Choroid plexus epithelial cell (primary cell): ENCODE results near the gene FAM72C.
A peak's percentile ranks its signal among the peaks of the same experiment; 100 is the strongest.
"Not testable (repeated sequence)": the region's sequence is repeated elsewhere in the genome, so short reads cannot be mapped to it uniquely, and the experiment has no call there.

Experiments
- DNase-seq: peaks from one replicate; pipeline ENCODE4 v3.0.0-alpha.2; 2010; ENCODE audit warnings: low read depth
- H3K4me3 ChIP-seq: 2 replicates; pipeline ENCODE4 v1.5.1; 2011; ENCODE audit warnings: low read depth, mild to moderate bottlenecking, control low read depth, low read length, moderate library complexity

Gene FAM72C

DNA sequence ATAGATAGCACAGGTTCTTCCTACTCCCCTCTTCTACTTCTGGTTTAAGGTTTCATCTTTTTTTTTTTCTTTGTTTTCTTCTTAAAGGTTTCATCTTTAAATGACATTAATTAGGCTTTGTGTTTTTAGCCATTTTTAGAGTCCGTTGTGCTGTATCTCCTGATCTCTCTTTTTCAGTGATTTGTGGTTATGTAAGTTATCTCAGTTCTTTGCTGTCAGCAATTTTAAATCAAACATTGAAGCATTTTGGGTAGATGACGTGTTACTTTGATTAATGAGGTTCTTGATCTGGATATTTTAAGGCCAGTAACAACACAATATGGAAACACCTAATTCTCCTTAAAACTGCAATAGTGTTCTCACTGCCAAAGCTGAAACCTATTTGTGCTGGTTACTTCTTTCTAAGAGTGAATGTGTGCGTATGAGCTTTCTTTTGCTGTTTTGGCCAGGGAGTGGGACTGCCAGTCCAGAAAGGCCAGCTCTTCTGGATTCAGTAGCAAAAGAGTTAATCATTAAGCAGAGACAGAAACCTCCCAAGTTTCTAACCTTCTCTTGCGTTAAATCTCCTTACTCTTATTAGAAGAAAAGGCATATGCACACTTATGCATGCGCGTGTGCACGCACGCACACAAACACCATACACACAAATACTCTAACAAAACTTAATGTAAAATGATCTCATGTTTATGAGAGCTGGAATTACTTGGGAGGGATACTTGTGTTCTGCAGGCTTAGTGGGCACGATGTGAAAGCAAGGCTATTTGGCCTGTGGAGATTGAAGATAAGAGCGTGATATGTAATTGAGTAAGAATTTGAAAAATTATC, 17.0 kb upstream of the FAM72C start:
- H3K4me3 ChIP-seq, DNase-seq: not testable (repeated sequence)

DNA sequence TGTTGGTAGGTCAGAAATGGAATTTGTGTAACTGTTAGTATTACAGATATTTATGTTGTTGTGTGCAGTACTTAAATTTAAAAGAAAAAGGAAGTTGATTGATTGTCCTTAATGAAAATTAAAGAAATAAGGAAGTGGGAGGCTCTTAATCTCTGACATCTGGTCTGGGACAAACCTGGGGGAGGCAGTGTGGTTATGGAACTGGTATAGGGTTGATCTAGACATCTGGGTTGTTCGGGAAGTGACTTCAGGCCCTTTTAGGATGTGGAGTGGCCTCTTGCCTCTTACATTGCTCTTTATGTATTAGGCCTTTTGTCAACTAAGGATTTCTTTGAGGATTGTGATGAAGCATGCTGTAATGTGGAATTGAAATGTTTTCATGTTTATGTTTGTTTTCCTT, 16.1 kb upstream of the FAM72C start:
- not testable (repeated sequence) for H3K4me3 ChIP-seq, DNase-seq

DNA sequence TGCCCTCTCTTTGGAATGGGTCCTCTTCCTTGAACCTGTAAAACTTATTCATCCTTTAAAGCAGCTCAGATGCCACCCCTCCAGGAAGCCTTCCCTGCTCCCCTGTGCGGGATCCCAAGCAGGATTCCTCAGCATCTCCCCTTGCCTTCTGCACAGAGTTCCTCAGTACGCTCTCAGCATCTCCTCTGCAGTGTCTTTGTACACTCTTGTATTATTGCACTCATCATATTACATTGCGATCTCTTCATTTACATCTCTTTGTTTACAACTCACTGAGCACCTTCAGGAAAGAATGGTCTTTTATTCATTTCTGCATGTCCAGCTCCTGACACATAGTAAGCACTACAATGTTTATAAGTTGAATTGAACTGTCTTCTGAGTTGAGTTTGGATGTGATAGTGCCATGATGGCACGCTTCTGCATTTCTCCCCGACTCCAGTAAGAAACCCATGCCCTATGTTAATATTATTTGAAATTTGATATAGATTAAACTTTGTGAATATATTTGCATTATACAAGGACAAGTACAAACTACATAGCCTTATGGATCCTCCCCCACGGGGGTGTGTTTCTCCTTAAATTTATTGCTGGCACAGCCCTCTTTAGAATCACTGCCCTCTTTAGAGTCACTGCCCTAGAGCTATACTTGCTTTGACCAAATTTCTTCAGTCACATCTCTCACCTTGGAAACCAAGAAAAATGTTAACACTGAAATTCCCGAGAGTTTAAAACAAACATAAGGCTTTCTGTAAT, 13.1 kb upstream of the FAM72C start:
- H3K4me3 ChIP-seq, DNase-seq: not testable (repeated sequence)

DNA sequence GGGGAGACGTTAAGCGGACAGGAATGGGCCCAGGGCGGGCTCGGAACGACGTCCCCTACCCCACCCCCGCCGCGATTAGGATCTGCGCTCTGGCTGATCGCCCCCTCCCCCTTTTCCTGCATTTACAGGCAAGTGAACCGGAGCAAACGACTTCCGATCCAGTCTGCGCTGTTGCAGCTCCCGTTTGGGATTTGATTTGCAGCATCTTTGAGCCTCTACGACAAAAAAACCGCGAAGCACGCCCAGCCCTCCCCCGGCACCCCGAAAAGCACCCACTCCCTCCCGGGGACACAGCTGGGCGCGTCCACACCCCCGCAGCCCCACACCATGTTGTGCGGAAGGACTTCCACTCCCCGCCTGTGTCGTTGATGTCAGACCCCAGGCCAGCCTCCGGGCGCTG, 2.6 kb upstream of the FAM72C start:
- DNase-seq, result peak; percentile 18
- H3K4me3 ChIP-seq, result peak overlapping the region; percentile 51

DNA sequence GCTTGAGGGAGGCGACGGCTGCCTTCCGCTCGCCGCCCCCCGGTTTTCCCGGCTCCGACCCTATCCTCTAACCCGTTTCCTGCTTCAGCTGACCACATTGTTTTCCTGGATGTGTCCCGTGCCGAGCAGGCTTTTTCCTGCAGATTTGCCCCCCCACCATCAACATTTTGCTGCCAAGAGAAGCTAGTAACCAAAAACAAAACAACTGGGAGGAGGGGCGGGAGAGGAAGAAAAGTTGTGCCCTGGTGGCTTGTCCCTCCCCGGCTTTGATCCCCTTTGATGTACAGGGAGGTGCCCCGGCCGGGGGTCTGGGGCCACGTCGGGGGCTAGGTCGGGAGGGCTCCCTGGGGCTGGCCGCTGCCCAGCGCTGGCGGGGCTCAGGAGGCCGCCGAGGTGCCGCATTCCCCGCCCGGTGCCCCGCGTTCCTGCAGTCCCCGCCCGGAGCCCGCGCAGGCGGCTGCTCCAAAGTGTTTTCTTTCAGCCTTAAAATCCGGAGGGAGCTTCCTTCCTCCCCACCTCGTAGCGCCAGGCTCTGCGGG, 2.2 kb upstream of the FAM72C start:
- H3K4me3 ChIP-seq, result peak overlapping the region; percentile 49
- DNase-seq, result not testable (repeated sequence)

DNA sequence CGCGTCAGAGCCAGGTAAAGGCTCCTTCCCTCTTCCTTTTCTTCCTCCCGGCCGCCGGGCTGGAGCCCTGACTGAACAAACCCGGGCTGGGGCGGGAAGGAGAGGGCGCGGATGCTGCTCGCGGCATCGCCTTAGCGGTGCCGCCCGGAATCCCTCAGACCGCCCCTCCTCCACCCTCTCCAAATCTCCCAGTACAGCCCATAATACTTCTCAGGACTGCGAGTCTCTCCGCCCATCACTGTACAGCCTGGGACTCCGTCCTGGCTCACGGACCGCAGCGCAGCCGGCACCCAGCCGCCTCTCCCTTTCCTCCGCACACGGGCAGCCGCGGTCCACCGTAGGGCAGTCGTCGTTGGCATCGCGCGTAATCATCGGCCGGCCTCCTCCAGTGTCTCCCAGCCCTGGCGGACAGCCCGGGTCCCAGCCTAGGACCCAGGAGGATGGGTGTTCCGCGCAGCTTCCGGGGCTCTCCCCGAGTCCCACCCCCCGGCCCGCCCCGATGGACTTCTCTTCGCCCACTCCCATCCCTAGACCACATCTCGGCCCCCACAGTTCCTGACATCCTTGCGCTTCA, 1.1 kb upstream of the FAM72C start:
- H3K4me3 ChIP-seq, DNase-seq: not testable (repeated sequence)

DNA sequence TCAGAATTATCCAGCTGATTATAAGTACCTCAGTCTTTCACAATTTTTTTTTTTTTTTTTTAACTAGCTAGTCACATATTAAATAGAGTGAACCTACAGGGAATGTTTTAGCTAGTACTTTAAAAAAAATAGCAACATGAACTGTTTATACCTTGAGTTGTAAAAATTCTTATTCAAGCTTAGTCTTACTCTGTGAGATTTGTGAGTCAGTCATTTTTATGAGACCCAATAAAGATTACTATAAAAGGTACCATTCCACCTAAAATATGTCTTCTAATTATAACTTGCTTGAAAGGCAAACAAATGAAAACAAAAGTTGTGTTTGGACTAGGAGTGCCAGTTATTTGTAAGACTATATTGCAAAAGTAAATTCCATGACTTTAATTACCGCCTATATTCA, 5.9 kb downstream of the FAM72C start:
- not testable (repeated sequence) for H3K4me3 ChIP-seq, DNase-seq

DNA sequence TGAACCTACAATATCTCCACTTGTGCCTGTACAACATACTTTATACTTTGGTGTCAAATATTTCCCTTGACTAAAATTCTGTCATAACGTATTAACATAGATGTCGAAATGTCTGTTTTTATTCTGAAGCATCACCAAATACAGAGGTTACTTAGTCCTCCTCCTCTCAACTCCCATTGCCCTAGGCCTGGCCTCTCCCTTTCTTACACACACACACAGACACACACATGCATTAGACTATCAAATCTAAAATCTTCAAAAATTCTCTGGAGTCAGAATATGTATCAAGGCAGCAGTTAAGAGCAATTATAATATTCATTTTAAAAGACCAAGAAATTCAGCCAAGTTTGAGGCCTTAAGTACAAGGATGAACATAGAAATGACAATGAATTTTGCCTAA, 7.5 kb downstream of the FAM72C start:
- DNase-seq, H3K4me3 ChIP-seq: not testable (repeated sequence)

DNA sequence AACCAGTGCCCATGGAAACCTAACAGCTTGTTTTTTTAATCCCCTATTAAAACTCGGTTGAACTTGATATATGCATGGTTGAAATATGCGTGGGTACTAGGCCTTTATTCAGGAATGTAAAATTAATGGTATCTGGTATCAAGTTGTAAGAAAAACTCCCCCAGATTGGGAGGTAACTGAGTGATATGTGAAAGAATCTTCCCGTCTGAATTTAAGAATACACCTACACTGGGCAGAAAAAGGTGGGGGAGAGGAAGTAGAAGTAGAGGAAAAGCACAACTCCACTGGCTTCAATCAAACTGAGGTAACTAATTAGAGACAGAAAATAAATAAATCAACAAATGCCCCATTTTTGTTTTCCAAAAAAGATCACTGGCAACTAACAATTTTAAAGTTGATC, 15.9 kb downstream of the FAM72C start:
- not testable (repeated sequence) for H3K4me3 ChIP-seq, DNase-seq

DNA sequence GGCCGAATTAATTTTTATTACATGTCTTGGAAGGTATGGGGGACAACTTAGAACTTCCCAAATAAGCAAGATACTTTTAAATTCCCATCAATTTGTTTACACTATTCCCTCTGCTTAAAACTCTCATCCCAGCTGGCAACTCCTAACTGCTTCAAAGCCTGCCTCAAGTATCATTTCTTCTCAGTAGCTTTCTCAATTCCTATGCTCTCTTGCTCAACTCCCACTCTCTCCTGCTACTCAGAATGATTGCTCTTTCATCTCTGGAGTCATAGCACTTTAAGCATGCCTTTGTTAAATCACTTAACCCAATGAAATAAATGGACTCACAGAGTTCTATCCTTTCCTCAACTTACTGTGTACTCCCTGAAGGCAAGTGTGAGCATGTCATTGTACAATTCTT, 18.9 kb downstream of the FAM72C start:
- not testable (repeated sequence) for DNase-seq, H3K4me3 ChIP-seq

DNA sequence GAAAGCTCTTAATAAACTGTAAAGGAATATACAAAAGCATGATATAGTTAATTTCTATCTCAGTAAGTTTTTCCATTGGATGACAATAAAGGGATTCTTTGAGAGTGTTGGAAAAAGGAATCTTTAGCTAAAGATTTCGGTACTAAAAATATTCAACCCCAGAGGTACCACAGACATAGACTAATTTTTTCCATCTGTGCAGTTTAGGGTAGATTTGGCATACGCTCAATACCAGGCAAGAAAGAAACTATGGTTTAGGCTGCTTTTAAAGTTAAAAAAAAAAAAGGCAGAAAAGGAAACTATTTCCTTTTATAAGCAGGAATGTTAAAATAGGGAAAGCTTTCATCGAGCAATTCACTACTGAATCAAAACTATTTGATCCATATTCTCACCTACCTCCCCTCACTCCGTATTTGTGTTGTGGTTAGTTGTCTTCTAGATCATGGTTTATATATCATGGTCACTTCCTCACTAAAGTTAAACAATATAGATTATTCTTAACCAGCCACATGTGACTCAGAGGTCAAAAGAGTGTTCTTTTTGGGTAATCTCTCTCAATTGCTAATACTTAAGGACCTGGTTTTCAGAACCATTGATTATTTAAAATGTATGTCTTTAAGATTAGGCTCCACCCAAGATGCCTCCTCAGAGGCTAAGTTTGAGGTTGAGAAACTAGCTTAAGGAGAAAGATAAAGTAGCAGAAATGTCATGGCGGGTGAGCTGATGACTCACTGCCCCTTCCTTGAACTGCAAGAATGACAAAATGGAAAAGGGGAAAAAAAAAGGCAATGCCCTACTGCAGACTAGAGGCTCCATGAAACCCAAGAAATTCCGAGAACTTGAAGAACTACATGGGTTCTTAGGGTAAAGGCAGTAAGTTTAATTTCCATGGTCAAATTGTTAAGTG, 20.0 kb downstream of the FAM72C start:
- DNase-seq, H3K4me3 ChIP-seq: not testable (repeated sequence)

DNA sequence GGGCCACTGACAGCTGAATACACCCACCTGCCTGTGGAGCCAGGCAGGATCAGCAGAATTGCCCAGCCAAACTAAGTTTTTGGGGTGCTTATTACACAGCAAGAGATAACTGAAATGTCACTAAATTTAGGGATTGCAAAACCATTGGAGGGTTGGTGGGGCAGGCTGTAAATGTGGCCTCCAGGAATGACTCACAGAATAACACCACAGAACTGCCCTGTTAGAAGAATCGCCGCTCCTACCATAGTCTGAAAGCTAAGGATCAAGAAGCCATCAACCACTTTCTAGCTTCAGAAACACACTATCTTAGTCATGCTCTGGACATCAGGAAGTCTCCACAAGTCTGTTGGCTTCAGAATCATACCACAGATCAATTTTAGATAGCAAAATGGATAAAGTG, 24.0 kb downstream of the FAM72C start:
- DNase-seq, H3K4me3 ChIP-seq: not testable (repeated sequence)

DNA sequence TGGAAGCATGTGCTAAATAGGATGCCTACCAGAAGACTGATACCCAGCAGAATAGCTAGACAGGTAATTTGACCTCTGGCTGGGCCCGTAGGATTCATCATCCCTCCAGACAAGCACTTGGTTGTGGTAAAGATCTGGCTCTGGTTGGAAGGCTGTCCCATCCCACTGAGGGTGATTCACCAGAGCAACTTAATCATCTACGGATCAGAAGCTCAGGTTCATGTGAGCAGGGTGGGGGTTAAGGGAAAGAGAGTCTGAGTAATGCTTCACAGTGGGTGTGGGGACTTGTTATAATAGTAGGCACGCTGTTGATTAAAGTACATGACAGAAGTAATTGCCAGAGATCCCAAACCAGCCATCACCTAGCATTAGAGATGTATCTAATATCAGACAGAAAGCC, 26.5 kb downstream of the FAM72C start:
- not testable (repeated sequence) for H3K4me3 ChIP-seq, DNase-seq

DNA sequence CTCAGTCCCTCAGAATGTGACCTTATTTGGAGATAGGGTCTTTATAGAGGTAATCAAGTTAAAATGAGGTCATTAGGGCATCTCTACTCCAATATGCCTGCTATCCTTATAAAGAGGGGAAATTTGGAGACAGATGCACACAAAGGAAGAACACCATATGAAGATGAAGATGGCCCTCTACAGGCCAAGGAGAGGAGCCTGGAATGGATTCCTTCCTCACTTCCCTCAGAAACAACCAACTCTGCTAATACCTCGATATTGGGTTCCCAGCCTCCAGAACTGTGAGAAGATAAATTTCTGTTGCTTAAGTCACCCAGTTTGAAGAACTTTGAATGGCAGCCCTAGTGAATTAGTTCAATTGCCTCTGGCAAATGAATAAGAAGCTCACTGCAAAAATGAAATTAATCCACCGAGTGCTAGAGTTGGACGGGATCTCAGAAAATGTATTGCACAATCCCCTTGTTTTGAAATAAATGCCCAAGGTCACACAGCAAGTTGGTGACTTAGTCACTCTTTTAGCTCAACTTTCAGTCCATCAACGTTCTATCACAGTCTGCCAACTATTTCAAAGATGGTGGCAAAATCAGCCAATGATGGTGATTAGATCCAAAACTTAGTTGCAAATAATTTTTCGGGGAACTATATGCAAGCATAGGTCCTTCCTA, 27.1 kb downstream of the FAM72C start:
- not testable (repeated sequence) for DNase-seq, H3K4me3 ChIP-seq

DNA sequence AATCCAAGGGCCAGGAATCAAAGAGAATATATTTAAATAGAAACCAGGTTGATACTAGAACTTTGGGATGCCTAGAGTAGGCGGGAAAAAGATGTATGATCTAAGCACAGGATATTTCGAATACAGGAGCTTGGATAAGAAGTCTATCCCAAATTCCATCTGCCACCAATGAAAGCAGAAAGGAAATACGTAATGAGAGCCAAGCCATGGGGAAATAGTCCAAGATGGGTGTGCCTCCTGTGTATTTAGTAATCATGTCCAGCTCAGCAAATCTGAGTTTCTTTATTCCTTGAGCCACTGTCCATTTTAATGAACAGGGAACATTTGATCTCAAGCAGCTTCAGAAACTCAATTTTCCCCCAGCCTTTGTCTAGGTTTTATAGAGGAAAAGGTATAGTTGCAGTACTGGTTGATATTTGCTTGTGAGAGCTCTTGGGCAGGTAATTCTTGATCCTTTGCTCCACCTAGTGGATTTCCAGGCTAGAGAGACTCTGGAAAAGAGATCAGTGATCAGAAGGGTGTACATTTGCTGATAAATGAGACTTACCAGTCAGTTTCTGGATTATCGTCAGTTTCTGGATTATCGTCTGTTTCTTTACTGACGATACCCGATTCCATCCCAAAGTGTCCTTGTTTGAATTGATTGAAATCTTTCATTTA, 28.3 kb downstream of the FAM72C start:
- DNase-seq, result not testable (repeated sequence)

DNA sequence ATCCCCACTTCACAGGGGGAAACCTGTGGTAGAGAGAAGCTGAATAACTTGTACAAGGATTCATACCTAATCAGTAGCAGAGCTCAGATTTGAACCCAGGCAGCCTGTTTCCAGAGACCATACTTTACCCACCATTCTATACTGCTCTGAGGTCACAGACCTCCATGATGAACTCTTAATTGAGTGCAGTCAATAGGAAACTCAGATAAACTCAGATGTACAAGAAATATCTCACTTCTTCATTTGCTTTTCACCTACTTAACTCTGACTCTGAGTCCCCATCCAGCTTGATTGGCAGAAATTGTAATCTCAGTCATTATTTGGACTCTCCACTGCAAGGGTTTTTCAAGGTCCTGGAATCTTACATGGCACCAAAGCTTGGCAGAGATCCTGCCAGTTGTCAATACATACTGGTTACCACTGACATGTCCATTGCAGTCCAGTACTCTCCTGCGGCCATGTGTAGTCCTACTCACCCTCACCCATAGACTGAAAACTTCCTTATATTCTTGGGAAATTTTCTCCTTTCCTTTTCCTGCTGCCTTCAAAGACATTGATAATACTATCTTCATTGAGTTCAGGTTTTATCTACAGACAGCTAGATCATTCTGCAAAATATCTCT, 29.4 kb downstream of the FAM72C start:
- not testable (repeated sequence) for H3K4me3 ChIP-seq, DNase-seq

More for the DNA sequence above, 28.3 kb downstream of the FAM72C start:
- H3K4me3 ChIP-seq, result not testable (repeated sequence)

DNA sequence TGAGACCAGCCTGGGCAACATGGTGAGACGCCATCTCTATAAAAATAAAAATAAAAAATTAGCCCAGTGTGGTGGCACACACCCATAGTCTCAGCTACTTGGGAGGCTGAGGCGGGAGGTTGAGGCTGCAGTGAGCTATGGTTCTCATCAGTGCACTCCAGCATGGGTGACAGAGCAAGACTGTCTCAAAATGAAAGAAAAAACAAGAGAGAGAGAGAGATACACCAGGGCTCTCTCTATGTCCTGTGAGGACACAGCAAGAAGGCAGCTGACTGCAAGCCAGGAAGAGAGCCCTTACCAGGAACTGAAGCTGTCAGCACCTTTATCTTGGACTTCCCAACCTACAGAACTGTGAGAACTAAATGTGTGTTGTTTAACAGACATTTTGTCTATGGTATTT, 32.1 kb downstream of the FAM72C start:
- not testable (repeated sequence) for H3K4me3 ChIP-seq, DNase-seq
